Endothelial cell of umbilical vein (primary cell): ENCODE measurements around the gene TBC1D9B. TPM values are rescaled to one million over a fixed set of nuclear protein-coding genes. Genes with fewer than 3 reads are reported as not detected.

Experiments used
- BruUV-seq: library from RNA; stranded (reverse); fragments of 400-500 nt; replicated peaks from 2 replicates; lab custom pipeline; 2021; lab: Mats Ljungman, UMichigan
- CTCF ChIA-PET: fragments of 300-600, 350-600 bp; sonication (Branson Sonifier 250); formaldehyde crosslinking; loops from one replicate; lab custom pipeline; 2021; ENCODE audit warnings: antibody characterized with exemption, inconsistent platforms; lab: Charles Lee
- POLR2A ChIA-PET: fragments of 300-600, 350-600 bp; sonication (Branson Sonifier 250); formaldehyde crosslinking; loops from one replicate; lab custom pipeline; 2021; ENCODE audit warnings: antibody characterized with exemption, inconsistent platforms; lab: Charles Lee
- DNase-seq: peaks from one replicate; pipeline ENCODE4 v3.0.0-alpha.2; 2011; ENCODE audit warnings: low read depth, low spot score
- FAIRE-seq: peaks from 2 replicates; lab custom pipeline; 2011; peaks lifted over from hg19 to GRCh38; lab: Jason Lieb, UNC
- H2AFZ ChIP-seq: 2 replicates; pipeline ENCODE4 v1.6.0; 2012; ENCODE audit warnings: low read depth, low read length, control low read depth, inconsistent platforms
- H3K27ac ChIP-seq: 2 replicates; pipeline ENCODE4 v1.5.1; 2011; ENCODE audit warnings: low read depth, mild to moderate bottlenecking, control low read depth, low read length, moderate library complexity; ENCODE audit not compliant: insufficient read depth
- H3K27me3 ChIP-seq, 2 experiments: 2 replicates each; pipeline versions ENCODE4 v1.6.0 to v1.6.1; 2011; ENCODE audit warnings: low read length in 2 of 2, mixed read lengths in 1 of 2; ENCODE audit not compliant: control insufficient read depth in 2 of 2, insufficient read depth in 2 of 2
- H3K36me3 ChIP-seq, 2 experiments: 2 replicates in 1 of 2; 3 replicates in 1 of 2; pipeline ENCODE4 v1.5.1; 2011; ENCODE audit warnings: low read length in 2 of 2, mild to moderate bottlenecking in 1 of 2, moderate library complexity in 1 of 2; ENCODE audit not compliant: control insufficient read depth in 2 of 2, insufficient read depth in 2 of 2; ENCODE audit errors: extremely low read depth in 1 of 2
- H3K4me1 ChIP-seq: 3 replicates; pipeline ENCODE4 v1.5.1; 2011; ENCODE audit warnings: mild to moderate bottlenecking, low read length; ENCODE audit not compliant: control insufficient read depth, insufficient read depth; ENCODE audit errors: extremely low read depth
- H3K4me2 ChIP-seq: 2 replicates; pipeline ENCODE4 v1.6.1; 2011; ENCODE audit warnings: low read length, control low read depth, mixed read lengths; ENCODE audit not compliant: insufficient read depth
- H3K4me3 ChIP-seq, 3 experiments: fragments of 200-600 bp in 1 of 3; sonication (generic), shearing (Covaris generic) in 1 of 3; replicated peaks in 1 of 3; 2 replicates each; pipeline ENCODE4 v1.5.1; 2011 to 2016; ENCODE audit warnings: control low read depth in 3 of 3, low read length in 3 of 3, mild to moderate bottlenecking in 2 of 3, inconsistent platforms in 1 of 3, low read depth in 1 of 3, moderate library complexity in 1 of 3; ENCODE audit not compliant: insufficient read depth in 1 of 3
- H3K79me2 ChIP-seq: 2 replicates; pipeline ENCODE4 v1.6.0; 2012; ENCODE audit warnings: low read length, inconsistent platforms; ENCODE audit not compliant: control insufficient read depth, insufficient read depth
- H3K9ac ChIP-seq: replicated peaks from 2 replicates; pipeline ENCODE3; 2011; ENCODE audit warnings: low read length, control low read depth; ENCODE audit not compliant: insufficient read depth; ENCODE audit errors: extremely low read depth
- H3K9me1 ChIP-seq: replicated peaks from 3 replicates; pipeline ENCODE4 v1.6.0; 2011; ENCODE audit warnings: mild to moderate bottlenecking, low read length; ENCODE audit not compliant: control insufficient read depth, insufficient read depth; ENCODE audit errors: extremely low read depth
- H3K9me3 ChIP-seq: replicated peaks from 2 replicates; pipeline ENCODE4 v1.5.1; 2012; ENCODE audit warnings: low read length, inconsistent platforms; ENCODE audit not compliant: control insufficient read depth, insufficient read depth
- H4K20me1 ChIP-seq: replicated peaks from 2 replicates; pipeline ENCODE3; 2011; ENCODE audit warnings: mild to moderate bottlenecking, low read length; ENCODE audit not compliant: control insufficient read depth, insufficient read depth; ENCODE audit errors: extremely low read depth
- CTCF ChIP-seq, 2 donors: IDR thresholded peaks; 1 replicate in 1 of 2; 2 replicates in 1 of 2; pipeline ENCODE4 v1.5.1; 2011; ENCODE audit warnings: low read length in 2 of 2, mild to moderate bottlenecking in 2 of 2, moderate library complexity in 2 of 2, control low read depth in 1 of 2, inconsistent platforms in 1 of 2, low read depth in 1 of 2; ENCODE audit not compliant: insufficient read depth in 1 of 2; ENCODE audit errors: extremely low read depth in 1 of 2
- EZH2 ChIP-seq: IDR thresholded peaks from 2 replicates; pipeline ENCODE4 v1.6.1; 2012; ENCODE audit warnings: borderline replicate concordance, low read depth, mild to moderate bottlenecking, moderate library complexity, low read length, inconsistent platforms; ENCODE audit not compliant: severe bottlenecking
- FOS ChIP-seq: IDR thresholded peaks from 2 replicates; pipeline ENCODE4 v1.6.1; 2011; ENCODE audit warnings: mild to moderate bottlenecking, low read length, moderate library complexity, borderline replicate concordance; ENCODE audit not compliant: insufficient read depth
- GATA2 ChIP-seq: IDR thresholded peaks from 2 replicates; pipeline ENCODE4 v1.7.0; 2011; ENCODE audit warnings: low read depth, mild to moderate bottlenecking, moderate library complexity, mixed read lengths, low read length; ENCODE audit not compliant: insufficient read length, insufficient read depth
- JUN ChIP-seq: IDR thresholded peaks from 2 replicates; pipeline ENCODE4 v1.6.1; 2011; ENCODE audit warnings: borderline replicate concordance, low read depth; ENCODE audit not compliant: insufficient read length, insufficient read depth
- MYC ChIP-seq: IDR thresholded peaks from one replicate; pipeline ENCODE4 v1.6.1; 2011; ENCODE audit warnings: mild to moderate bottlenecking, low read depth, low read length
- POLR2A ChIP-seq: IDR thresholded peaks from 2 replicates; pipeline ENCODE4 v1.6.1; 2012; ENCODE audit warnings: low read depth, mild to moderate bottlenecking, control low read depth, low read length
- POLR2AphosphoS5 ChIP-seq: IDR thresholded peaks from 2 replicates; pipeline ENCODE4 v1.6.1; 2012; ENCODE audit warnings: low read depth, mild to moderate bottlenecking, control low read depth, low read length, moderate library complexity; ENCODE audit not compliant: insufficient read depth
- dilution Hi-C: fragments of 300-500 bp; cut with MboI; formaldehyde crosslinking; loops from one replicate; pipeline ENCODE4 v1.15.0; 2019; ENCODE audit warnings: low sequenced_read_pairs; ENCODE audit not compliant: extremely low pct_ligation_motif_present
- intact Hi-C: fragments of 100-400 bp; cut with micrococcal nuclease; formaldehyde crosslinking; loops from one replicate; pipeline ENCODE4 v1.10.0; 2022
- polyA plus RNA-seq, 4 experiments: library from polyadenylated mRNA; depleted of rRNA in 3 of 4; stranded (reverse) in 3 of 4; unstranded in 1 of 4; fragments of >200 nt; gene quantifications; 2 replicates each; pipeline versions ENCODE4 v1.2.1 to v1.2.3, GENCODE V29; 2011 to 2012; ENCODE audit warnings: missing spikeins in 1 of 4
- total RNA-seq: library from RNA; stranded (reverse); gene quantifications from 2 replicates; pipeline ENCODE4 v1.2.3, GENCODE V29; 2021
- TF ChIP-seq, protein P1 (sequence below): IDR thresholded peaks from 2 replicates; pipeline ENCODE4 v1.6.1; 2011; ENCODE audit not compliant: insufficient read depth, insufficient read length

TBC1D9B gene
- total and polyA plus RNA-seq, 2 donors (not counting 3 experiments of a cell fraction or from before 2014, with no cell fraction given), result 82.8 to 150 TPM

- no peak for FAIRE-seq
- H3K27me3 ChIP-seq, result no peaks in the 10 kb centered on the region
- no peaks in the 10 kb centered on the region for H4K20me1 ChIP-seq
- TF ChIP-seq GATA2 (no peak), MYC (no peak), POLR2A (no peak), POLR2AphosphoS5 (no peak), FOS (no peak), CTCF (IDR thresholded peaks at IDR 0.05; ENCODE audit: extremely low read depth in 1 of 2, insufficient read depth in 1 of 2, low read depth in 1 of 2, low read length in 2 of 2) (no peak), JUN (no peak), EZH2 (no peak)
- TF ChIP-seq, protein P1, sequence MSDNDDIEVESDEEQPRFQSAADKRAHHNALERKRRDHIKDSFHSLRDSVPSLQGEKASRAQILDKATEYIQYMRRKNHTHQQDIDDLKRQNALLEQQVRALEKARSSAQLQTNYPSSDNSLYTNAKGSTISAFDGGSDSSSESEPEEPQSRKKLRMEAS, result no peak
- no peak for DNase-seq
- H3K79me2 ChIP-seq, result no peaks in the 10 kb centered on the region
- H2AFZ ChIP-seq, result no peak overlapping the region
- intact Hi-C loops, result no loop called here
- H3K4me1 ChIP-seq, result no peaks in the 10 kb centered on the region
- no peaks in the 10 kb centered on the region for H3K9me3 ChIP-seq
- ChIA-PET CTCF (no interaction called here), POLR2A (no interaction called here)
- no TSS peak for BruUV-seq
- no peaks in the 10 kb centered on the region for H3K9me1 ChIP-seq
- no peak overlapping the region for H3K9ac ChIP-seq
- dilution Hi-C loops, result no loop called here
- no peak overlapping the region for H3K4me2 ChIP-seq
- H3K27ac ChIP-seq, result no peak overlapping the region
- no peak overlapping the region for H3K4me3 ChIP-seq
- no peaks in the 10 kb centered on the region for H3K36me3 ChIP-seq
Measured at GRCh38 chr5:179926657-179927056, 19.0 kb upstream of the TBC1D9B start.
